Kidney epithelial cell (primary cell): ENCODE results near the gene CAMK2G. TPM values are rescaled to one million over a fixed set of nuclear protein-coding genes. Genes with fewer than 3 reads are reported as not detected.
A peak's percentile ranks its signal among the peaks of the same experiment; 100 is the strongest.

Experiments
- DNase-seq: peaks from one replicate; pipeline ENCODE4 v3.0.0-alpha.2; 2010; ENCODE audit warnings: low read depth
- H3K27me3 ChIP-seq: 2 replicates; pipeline ENCODE4 v1.6.0; 2011; ENCODE audit warnings: low read length; ENCODE audit not compliant: control insufficient read depth, insufficient read depth
- H3K36me3 ChIP-seq: 2 replicates; pipeline ENCODE4 v1.5.1; 2011; ENCODE audit warnings: low read length; ENCODE audit not compliant: control insufficient read depth, insufficient read depth
- H3K4me3 ChIP-seq: 2 replicates; pipeline ENCODE4 v1.5.1; 2011; ENCODE audit warnings: low read depth, mild to moderate bottlenecking, control low read depth, low read length
- total RNA-seq: library from RNA; depleted of rRNA; stranded (reverse); fragments of >200 nt; gene quantifications from 2 replicates; pipeline ENCODE4 v1.2.3, GENCODE V29; 2015
- TF ChIP-seq, protein P1 (sequence below): IDR thresholded peaks from 2 replicates; pipeline ENCODE4 v1.5.1; 2011; ENCODE audit warnings: mild to moderate bottlenecking, moderate library complexity, low read length, control low read depth, inconsistent platforms; ENCODE audit not compliant: insufficient read depth, poor library complexity, severe bottlenecking

The CAMK2G gene
- total RNA-seq, 1 donor from 2014 or later, result 12.7 TPM

DNA sequence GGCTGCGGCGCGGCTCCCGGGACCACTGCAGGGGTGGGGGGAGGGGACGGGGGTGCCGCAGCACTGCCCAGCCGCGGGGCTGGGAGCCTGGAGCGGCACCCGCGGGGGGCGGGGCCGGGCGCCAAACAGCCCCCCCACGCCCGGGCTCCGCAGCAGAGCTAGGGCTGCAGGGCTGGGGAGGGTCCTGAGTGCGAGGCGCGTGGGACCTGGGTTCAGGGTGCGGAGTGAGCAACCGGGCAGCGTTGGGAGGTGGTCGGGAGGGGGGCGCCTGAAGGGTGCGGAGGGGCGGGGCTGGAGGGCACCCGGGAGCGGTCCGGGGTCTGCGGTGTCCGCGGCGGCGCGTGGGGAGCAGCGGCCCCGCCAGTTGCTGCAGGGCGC is 528 bp downstream of the CAMK2G start:
- H3K4me3 ChIP-seq, result peak overlapping the region; percentile 83

GRCh38 chr10:73873142-73873837 is 1.1 kb downstream of the CAMK2G start:
- TF ChIP-seq, protein P1, sequence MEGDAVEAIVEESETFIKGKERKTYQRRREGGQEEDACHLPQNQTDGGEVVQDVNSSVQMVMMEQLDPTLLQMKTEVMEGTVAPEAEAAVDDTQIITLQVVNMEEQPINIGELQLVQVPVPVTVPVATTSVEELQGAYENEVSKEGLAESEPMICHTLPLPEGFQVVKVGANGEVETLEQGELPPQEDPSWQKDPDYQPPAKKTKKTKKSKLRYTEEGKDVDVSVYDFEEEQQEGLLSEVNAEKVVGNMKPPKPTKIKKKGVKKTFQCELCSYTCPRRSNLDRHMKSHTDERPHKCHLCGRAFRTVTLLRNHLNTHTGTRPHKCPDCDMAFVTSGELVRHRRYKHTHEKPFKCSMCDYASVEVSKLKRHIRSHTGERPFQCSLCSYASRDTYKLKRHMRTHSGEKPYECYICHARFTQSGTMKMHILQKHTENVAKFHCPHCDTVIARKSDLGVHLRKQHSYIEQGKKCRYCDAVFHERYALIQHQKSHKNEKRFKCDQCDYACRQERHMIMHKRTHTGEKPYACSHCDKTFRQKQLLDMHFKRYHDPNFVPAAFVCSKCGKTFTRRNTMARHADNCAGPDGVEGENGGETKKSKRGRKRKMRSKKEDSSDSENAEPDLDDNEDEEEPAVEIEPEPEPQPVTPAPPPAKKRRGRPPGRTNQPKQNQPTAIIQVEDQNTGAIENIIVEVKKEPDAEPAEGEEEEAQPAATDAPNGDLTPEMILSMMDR, result no peak
- H3K4me3 ChIP-seq, result peak overlapping the region; percentile 83
- no peak for DNase-seq

More for the DNA sequence above, 528 bp downstream of the CAMK2G start:
- Histone ChIP-seq H3K36me3 (no peaks in the 10 kb centered on the region), H3K27me3 (no peaks in the 10 kb centered on the region)
- DNase-seq, result no peak
- TF ChIP-seq, protein P1, result no peak

GRCh38 chr10:73872190-73872710 is 2.1 kb downstream of the CAMK2G start:
- H3K36me3 ChIP-seq, result no peaks in the 10 kb centered on the region
- H3K4me3 ChIP-seq, result no peak overlapping the region
- TF ChIP-seq, protein P1, result peak; percentile 20
- DNase-seq, result no peak
- no peaks in the 10 kb centered on the region for H3K27me3 ChIP-seq

More at GRCh38 chr10:73873142-73873837, 1.1 kb downstream of the CAMK2G start:
- Histone ChIP-seq H3K27me3 (no peaks in the 10 kb centered on the region), H3K36me3 (no peaks in the 10 kb centered on the region)

GRCh38 chr10:73871295-73872189 is 2.8 kb downstream of the CAMK2G start:
- no peak for DNase-seq
- Histone ChIP-seq H3K36me3 (no peaks in the 10 kb centered on the region), H3K27me3 (no peaks in the 10 kb centered on the region), H3K4me3 (no peak overlapping the region)
- TF ChIP-seq, protein P1, result no peak

- no peak for DNase-seq
- TF ChIP-seq, protein P1, result no peak
- no peak overlapping the region for H3K4me3 ChIP-seq
- H3K36me3 ChIP-seq, result no peaks in the 10 kb centered on the region
- no peaks in the 10 kb centered on the region for H3K27me3 ChIP-seq
Observed at GRCh38 chr10:73868655-73869195, 5.6 kb downstream of the CAMK2G start.
